ES-I3 (cell line): ENCODE data around the gene CFAP68.
"Not testable (repeated sequence)": the region's sequence is repeated elsewhere in the genome, so short reads cannot be mapped to it uniquely, and the experiment has no call there.

Experiments used
- H3K36me3 ChIP-seq: 2 replicates; pipeline ENCODE4 v1.6.1; 2013; ENCODE audit warnings: mild to moderate bottlenecking, low read length, control low read depth, moderate library complexity; ENCODE audit not compliant: insufficient read depth
- H3K4me1 ChIP-seq: 2 replicates; pipeline ENCODE4 v1.6.1; 2013; ENCODE audit warnings: mild to moderate bottlenecking, control low read depth, low read length; ENCODE audit not compliant: insufficient read depth
- H3K9ac ChIP-seq: 2 replicates; pipeline ENCODE4 v1.6.1; 2013; ENCODE audit warnings: low read depth, mild to moderate bottlenecking, low read length, moderate library complexity
- H3K9me3 ChIP-seq: 2 replicates; pipeline ENCODE4 v1.6.1; 2013; ENCODE audit warnings: mild to moderate bottlenecking, low read length, moderate library complexity; ENCODE audit not compliant: control insufficient read depth, insufficient read depth

CFAP68 gene

DNA sequence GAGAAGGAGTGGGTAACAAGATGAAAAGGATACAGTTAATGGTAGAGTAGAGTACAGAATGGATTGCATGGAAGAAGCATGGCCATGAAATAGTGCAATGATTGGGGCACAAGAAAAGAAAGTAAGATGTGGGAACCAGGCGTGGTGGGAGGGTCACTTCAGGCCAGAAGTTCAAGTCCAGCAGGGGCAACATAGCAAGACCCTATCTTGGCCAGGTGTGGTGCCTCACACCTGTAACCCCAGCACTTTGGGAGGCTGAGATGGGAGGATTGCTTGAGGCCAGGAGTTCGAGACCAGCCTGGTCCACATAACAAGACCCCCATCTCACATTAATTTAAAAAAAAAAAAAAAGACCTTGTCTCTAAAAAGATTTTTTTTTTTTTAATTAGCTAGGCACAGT is 38.0 kb downstream of the CFAP68 start:
- H3K9ac ChIP-seq: no peak overlapping the region
- no peaks in the 10 kb centered on the region for H3K36me3 ChIP-seq
- H3K9me3 ChIP-seq: no peaks in the 10 kb centered on the region
- peaks cover 17% of the 10 kb centered on the region; the same call in 1 of the 2 replicates for H3K4me1 ChIP-seq

DNA sequence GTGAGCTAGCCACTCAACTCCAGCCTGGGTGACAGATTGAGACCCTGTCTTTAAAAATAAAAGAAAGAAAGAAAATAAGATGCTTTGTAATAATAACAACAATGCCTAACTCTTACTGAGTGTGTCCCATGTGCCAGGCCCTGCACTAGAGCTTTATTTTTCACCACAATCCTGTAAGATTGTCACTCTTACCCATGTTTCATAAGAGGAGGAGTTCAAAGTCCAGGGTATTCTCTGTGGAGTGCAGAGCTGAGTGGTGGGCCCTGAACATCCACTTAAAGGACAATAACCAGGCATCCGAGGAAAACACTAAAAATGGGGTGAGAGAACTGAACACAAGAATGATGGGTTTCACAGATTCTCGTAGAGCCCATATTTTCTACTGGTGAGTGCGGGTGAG is 38.4 kb downstream of the CFAP68 start:
- peaks cover 16% of the 10 kb centered on the region; the same call in 1 of the 2 replicates for H3K4me1 ChIP-seq
- no peaks in the 10 kb centered on the region for H3K9me3 ChIP-seq
- no peak overlapping the region for H3K9ac ChIP-seq
- no peaks in the 10 kb centered on the region for H3K36me3 ChIP-seq

DNA sequence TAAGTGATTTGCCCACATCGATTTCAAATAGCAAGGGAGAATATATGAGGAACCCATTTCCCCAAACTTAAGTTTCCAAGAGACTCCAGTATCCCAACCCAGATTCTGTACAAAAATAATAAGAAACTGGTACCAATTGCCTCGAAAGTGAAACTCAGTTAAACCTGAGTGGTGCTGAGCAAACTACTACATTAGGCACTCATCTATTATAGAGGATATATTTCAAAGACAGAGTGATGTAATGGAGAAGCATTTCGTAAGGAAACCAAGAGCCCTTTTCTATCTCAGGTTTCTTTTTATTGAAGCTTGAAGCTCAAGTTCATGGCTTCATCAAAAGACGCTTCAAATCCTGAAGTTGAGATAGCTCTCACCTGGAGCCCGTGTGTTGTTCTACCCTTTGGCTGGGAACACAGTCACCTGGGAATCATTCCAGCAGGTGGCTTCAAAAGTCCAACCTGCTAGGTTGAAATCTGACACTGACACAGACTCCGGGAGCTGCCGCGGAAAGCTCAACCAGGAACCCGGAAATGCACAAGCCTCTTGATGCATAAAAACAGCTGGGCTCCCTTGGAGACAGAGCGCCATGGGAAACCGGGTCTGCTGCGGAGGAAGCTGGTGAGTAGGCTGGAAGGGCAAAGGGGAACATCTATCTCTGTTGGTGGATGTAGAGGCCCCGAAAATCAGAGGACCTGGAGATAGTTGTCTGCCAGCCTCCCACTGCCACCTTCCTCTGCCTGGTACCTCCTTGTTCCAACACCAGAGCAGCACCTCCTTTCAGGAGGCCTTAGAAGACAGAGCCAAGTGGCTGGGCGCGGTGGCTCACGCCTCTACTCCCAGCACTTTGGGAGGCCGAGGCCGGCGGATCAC is 39.3 kb downstream of the CFAP68 start, which contains the start of gene C11orf52:
C11orf52 (plus strand) TSS at position 524 of the 867 bp plus-strand sequence; CDS start at position 584, 60 bp downstream.
- Histone ChIP-seq H3K4me1 (peaks cover 14% of the 10 kb centered on the region; the same call in 1 of the 2 replicates), H3K36me3 (no peaks in the 10 kb centered on the region), H3K9ac (peak within 1 kb of the TSS; percentile 44; the same call in 1 of the 2 replicates), H3K9me3 (no peaks in the 10 kb centered on the region)

DNA sequence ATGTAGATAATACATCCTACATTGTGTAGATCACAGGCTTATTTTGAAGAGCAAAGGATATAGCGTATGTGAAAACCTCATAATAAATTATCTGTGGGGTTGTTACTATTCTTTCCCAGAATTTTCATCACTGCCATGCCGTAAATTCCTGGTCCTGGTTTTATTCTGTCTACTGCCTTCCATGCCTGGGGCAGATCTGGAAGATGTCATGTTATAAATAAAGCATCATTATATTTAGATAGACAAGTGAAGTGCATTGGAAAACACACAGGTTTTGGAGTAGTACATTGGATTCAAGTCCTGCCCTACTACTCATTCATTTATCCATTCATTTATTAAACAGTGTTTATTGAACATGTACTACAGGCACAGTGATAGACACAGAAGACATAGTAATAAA is 41.6 kb downstream of the CFAP68 start:
- H3K9me3 ChIP-seq: no peaks in the 10 kb centered on the region
- peaks cover 9% of the 10 kb centered on the region; the same call in 1 of the 2 replicates for H3K4me1 ChIP-seq
- H3K9ac ChIP-seq: no peak overlapping the region
- no peaks in the 10 kb centered on the region for H3K36me3 ChIP-seq

DNA sequence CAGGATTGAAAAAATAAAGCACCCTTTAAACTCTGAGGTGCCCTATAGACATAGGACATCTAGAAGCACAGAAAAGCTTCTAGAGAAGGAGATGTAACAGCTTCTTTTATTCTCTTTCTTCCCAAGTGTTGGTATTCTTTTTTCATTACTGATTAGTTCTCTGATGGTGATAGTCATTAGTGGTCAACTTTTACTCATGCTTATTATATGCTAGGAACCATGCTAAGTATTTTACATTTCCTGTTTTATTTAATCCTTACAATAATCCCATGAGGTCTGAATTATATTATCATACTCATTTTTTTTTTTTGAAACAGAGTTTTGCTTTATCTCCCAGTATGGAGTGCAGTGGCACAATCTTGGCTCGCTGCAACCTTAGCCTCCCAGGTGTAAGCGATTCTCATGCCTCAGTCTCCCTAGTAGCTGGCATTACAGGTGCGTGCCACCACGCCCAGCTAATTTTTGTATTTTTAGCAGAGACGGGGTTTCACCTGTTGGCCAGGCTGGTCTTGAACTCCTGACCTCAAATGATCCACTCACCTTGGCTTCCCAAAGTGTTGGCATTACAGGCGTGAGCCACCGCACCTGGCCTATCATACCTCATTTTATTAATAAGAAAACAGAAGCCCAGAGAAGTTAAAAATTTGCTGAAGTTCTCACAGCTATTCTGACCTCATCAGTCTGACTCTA is 42.3 kb downstream of the CFAP68 start:
- peaks cover 9% of the 10 kb centered on the region; the same call in 1 of the 2 replicates for H3K4me1 ChIP-seq
- no peak overlapping the region for H3K9ac ChIP-seq
- no peaks in the 10 kb centered on the region for H3K9me3 ChIP-seq
- H3K36me3 ChIP-seq: no peaks in the 10 kb centered on the region

DNA sequence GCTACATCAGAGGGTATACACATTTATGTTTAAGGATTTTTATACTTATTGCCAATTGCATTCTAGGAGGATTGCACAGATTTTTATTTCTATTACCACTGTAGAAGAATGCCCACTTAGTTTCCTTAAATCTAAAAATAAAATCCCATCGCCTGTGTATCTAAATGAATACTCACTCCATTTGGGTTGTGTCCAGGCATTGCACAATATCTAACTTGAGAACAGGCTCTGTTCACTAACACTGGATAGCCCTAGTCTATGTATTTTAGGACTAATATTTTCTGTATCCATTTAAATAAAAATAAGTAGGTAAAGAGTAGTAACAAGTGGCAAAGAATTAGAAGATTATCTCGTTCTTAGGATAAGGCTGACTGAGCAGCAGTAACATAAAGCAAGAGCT is 43.5 kb downstream of the CFAP68 start:
- Histone ChIP-seq H3K9me3 (no peaks in the 10 kb centered on the region), H3K4me1 (peaks cover 9% of the 10 kb centered on the region; the same call in 1 of the 2 replicates), H3K36me3 (no peaks in the 10 kb centered on the region), H3K9ac (no peak overlapping the region)

DNA sequence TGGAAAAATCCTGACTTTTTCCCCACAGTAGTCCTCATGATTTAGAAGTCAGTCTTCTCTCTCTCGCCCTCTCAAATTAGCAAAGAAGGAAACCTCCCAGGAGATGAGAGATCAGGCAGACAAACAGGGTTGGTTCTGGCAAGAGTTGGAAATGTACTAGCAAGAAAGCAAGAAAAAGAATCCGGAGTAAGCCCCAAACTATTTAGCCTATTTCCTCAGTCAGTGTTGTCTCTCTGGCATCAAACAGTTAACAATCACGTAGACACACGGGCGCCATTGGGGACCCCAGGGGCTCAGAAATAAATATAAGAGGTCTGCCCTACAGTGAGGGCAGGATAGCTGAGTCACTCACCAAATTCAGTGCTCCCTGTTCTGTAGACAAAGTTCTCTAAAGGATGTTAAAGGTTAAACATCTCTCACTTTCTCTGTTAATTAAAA is 44.0 kb downstream of the CFAP68 start:
- Histone ChIP-seq H3K4me1 (peaks cover 7% of the 10 kb centered on the region; the same call in 1 of the 2 replicates), H3K9ac (no peak overlapping the region), H3K36me3 (no peaks in the 10 kb centered on the region), H3K9me3 (no peaks in the 10 kb centered on the region)

DNA sequence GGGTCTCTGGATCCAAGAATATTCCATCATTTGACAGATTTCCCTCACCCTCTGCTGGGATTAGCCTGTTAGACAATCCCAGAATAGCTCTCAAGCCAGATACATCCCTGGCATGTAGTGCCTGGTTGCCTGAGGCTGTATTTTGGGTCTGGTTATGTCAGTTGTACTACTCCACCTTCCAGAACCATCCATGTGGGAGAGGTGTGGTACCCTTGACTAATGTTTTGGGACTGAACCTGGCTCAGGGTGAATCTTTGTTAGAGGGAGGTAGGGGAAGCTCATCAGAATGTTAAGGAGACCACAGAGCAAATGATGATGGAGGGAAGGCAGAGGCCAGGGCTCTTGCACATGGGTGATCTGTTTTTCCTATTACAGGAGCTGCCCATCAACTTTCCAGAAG is 44.6 kb downstream of the CFAP68 start:
- Histone ChIP-seq H3K9ac (no peak overlapping the region), H3K4me1 (0 out of 2 replicates have a peak, but pooled peaks cover 6% of the 10 kb centered on the region), H3K36me3 (no peaks in the 10 kb centered on the region)

DNA sequence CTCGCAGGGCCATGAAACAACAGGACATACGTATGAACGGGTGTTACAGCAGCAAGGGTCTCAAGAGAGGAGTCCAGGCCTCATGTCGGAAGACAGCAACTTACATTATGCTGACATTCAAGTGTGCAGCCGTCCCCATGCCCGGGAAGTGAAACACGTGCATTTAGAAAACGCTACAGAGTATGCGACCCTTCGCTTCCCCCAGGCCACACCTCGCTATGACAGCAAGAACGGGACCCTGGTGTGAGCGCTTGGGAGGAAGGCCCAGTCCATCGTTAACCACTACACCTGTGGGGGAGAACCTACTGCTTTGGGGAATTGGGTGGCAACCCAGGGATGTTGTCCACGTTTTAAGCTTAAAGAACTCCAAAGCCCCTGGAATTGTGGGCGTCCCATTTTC is 46.6 kb downstream of the CFAP68 start:
- Histone ChIP-seq H3K4me1 (0 out of 2 replicates have a peak, but pooled peaks cover 6% of the 10 kb centered on the region), H3K9me3 (no peaks in the 10 kb centered on the region), H3K36me3 (no peaks in the 10 kb centered on the region), H3K9ac (peak overlapping the region; percentile 87; the same call in 1 of the 2 replicates)

More for the DNA sequence above, 44.6 kb downstream of the CFAP68 start:
- no peaks in the 10 kb centered on the region for H3K9me3 ChIP-seq

DNA sequence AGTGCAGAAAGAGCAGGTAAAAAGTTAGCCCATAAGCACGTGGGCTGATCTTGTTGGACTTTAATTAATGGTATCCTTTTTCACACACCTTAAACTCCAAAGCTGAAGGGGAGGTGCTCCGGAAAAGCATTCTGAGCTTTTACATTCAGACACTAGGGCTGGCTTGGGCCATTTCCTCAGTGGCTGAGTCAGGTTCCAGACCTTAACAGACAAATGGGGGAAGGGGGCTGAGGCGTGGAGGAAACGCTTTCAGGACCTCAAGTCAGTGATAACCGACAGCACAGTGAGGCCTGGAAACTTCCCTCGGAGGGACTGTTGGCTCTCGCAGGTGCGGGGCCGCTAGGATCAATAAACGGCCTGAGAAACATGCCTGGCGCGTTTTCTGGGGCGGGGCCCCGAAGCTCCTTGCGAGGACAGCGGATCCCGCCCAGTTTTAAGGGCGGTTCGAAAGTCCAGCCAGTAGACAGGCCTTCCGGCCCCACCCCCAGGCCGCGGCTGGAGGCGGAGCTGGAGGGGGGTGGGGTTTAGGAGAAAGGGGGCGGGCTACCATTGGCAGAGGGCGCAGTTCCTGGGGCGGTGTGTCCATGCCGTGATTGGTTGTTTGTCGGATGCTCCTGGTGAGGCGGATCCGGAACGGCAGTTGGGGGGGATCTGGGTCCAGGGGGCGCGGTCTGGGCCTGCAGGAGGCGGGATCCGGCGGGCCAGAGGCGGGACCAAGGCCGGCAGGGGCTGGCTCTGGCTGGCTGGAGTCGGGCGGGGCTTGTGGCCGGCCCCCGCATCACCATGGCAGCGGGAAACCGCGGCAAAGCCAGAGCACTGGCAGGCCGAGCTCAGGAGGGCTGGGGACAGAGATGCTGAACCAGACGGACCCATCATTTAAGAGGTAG is 47.4 kb downstream of the CFAP68 start:
- Histone ChIP-seq H3K9ac (peak overlapping the region; percentile 87), H3K36me3 (no peaks in the 10 kb centered on the region), H3K4me1 (0 out of 2 replicates have a peak, but pooled peaks cover 6% of the 10 kb centered on the region), H3K9me3 (no peaks in the 10 kb centered on the region)

DNA sequence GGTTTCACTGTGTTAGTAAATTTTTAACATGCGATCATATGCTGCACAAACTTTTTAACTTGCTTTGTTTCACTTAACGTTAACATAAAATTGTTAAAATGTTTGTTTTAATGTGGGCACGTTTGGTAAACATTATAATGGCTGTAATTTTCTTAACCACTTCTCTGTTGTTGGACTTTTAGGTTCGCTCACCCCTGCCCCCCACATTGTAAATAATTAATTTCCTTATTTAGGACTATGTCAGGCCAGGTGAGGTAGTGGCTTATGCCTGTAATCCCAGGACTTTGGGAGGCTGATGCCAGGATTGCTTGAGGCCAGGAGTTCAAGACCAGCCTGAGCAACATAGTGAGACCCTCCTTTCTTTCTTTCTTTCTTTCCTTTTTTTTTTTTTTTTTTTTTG is 51.1 kb downstream of the CFAP68 start:
- H3K9ac ChIP-seq: no peak overlapping the region
- H3K9me3 ChIP-seq: no peaks in the 10 kb centered on the region
- H3K4me1 ChIP-seq: peaks cover 5% of the 10 kb centered on the region; the same call in 1 of the 2 replicates
- H3K36me3 ChIP-seq: no peaks in the 10 kb centered on the region

DNA sequence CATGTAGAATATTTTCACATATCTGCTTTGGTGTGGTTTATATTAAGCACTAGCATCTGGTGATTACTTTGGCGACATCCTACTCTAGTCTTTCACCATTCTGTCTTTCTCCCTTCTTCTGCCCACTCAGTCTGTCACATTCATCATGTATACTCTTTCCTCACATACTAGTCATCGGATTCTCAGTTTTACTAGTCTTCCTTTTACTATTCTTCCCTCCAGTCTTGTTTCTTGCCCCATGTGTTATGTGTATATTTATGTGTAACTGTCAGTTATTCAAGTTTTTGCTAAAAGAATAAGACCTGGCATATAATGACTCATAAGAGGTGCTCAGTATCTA is 53.2 kb downstream of the CFAP68 start:
- H3K9me3 ChIP-seq: no peaks in the 10 kb centered on the region
- H3K36me3 ChIP-seq: no peaks in the 10 kb centered on the region
- no peak overlapping the region for H3K9ac ChIP-seq
- H3K4me1 ChIP-seq: peaks cover 14% of the 10 kb centered on the region

DNA sequence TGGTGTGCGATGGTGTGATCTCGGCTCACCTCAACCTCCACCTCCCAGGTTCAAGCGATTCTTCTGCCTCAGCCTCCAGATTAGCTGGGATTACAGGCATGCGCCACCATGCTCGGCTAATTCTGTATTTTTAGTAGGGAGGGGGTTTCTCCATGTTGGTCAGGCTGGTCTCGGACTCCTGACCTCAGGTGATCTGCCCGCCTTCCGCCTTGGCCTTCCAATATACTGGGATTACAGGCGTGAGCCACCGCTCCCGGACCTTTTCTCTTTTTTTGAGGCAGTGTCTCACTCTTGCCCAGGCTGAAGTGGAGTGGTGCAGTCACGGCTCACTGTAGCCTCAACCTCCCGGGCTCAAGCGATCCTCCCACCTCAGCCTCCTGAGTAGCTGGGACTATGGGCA is 53.8 kb downstream of the CFAP68 start:
- not testable (repeated sequence) for H3K9ac ChIP-seq, H3K9me3 ChIP-seq, H3K36me3 ChIP-seq
- peaks cover 20% of the 10 kb centered on the region for H3K4me1 ChIP-seq

DNA sequence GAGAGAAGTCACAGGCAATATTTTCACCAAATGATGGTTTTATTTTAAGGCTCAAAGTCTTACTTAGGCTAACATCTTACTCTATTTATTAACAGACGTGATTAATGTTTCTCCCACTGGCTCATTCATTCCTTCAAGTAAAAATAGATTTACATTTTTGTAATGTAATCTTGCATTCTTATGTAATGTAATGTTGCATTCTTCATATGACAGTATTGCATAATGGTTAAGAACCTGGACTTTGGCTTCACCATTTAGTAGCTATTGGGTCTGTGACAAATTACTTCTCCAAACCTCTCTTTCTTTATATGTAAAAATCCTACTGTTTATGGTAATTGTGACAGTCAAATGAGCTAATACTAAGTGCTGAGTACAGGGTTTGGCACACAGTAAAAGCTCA is 54.5 kb downstream of the CFAP68 start:
- Histone ChIP-seq H3K9ac (no peak overlapping the region), H3K36me3 (no peaks in the 10 kb centered on the region), H3K9me3 (no peaks in the 10 kb centered on the region), H3K4me1 (peaks cover 27% of the 10 kb centered on the region)
